Activated T-cell treated with anti-CD3 and anti-CD28 coated beads, Interleukin-2, amount 50 U/mL, for 72 hours (primary cell): Measurements from ENCODE around the gene CYP2B6. TPM values are rescaled to one million over a fixed set of nuclear protein-coding genes. Genes with fewer than 3 reads are reported as not detected.
"Not testable (repeated sequence)": the region's sequence is repeated elsewhere in the genome, so short reads cannot be mapped to it uniquely, and the experiment has no call there.

Experiments
- ATAC-seq, 2 donors: fragments of 150-1000 bp; cut with Tn5 transposase; replicated peaks in 1 of 2; 2 replicates each; pipeline ENCODE4 v1.10.0; 2021; ENCODE audit warnings: moderate library complexity in 2 of 2, mild to moderate bottlenecking in 1 of 2
- DNase-seq, 2 donors: peaks; one replicate each; pipeline ENCODE4 v3.0.0; 2021 to 2022; ENCODE audit warnings: mixed read lengths in 1 of 2
- H3K27ac Mint-ChIP-seq: one replicate; pipeline ENCODE4 v1.8.0; 2022; ENCODE audit warnings: mild to moderate bottlenecking, moderate library complexity, mixed read lengths
- H3K27me3 Mint-ChIP-seq: one replicate; pipeline ENCODE4 v1.8.0; 2022; ENCODE audit warnings: low read depth, mixed read lengths
- H3K36me3 Mint-ChIP-seq, 2 donors: one replicate each; pipeline ENCODE4 v1.8.0; 2022; ENCODE audit warnings: mixed read lengths in 2 of 2, mild to moderate bottlenecking in 1 of 2; ENCODE audit not compliant: insufficient read depth in 2 of 2
- H3K4me1 Mint-ChIP-seq: one replicate; pipeline ENCODE4 v1.8.0; 2022; ENCODE audit warnings: low read depth, mixed read lengths
- H3K4me3 Mint-ChIP-seq, 2 donors: one replicate each; pipeline ENCODE4 v1.8.0; 2022; ENCODE audit warnings: mild to moderate bottlenecking in 2 of 2, mixed read lengths in 2 of 2, moderate library complexity in 2 of 2
- H3K9me3 Mint-ChIP-seq, 2 donors: one replicate each; pipeline ENCODE4 v1.8.0; 2022; ENCODE audit warnings: mixed read lengths in 2 of 2
- total RNA-seq, 2 donors: library from RNA; stranded (reverse); gene quantifications; one replicate each; pipeline ENCODE4 v1.2.3, GENCODE V29; 2022

CYP2B6 gene
- total RNA-seq, 2 donors from 2014 or later: not detected

- not testable (repeated sequence) for DNase-seq, ATAC-seq, H3K4me3 Mint-ChIP-seq, H3K9me3 Mint-ChIP-seq, H3K36me3 Mint-ChIP-seq, H3K27ac Mint-ChIP-seq
- Mint-ChIP-seq H3K27me3 (peaks cover 14% of the 10 kb centered on the region), H3K4me1 (peaks cover 12% of the 10 kb centered on the region)
Measured at GRCh38 chr19:40999018-40999417, 7.9 kb downstream of the CYP2B6 start.

- ATAC-seq (no peak), DNase-seq (peak; percentile 15 to 17)
- Mint-ChIP-seq H3K4me1 (peaks cover 9% of the 10 kb centered on the region), H3K36me3 (peaks cover 0 to 2% of the 10 kb centered on the region in 2 donors), H3K9me3 (no peaks in the 10 kb centered on the region), H3K27ac (no peak overlapping the region), H3K27me3 (peaks cover 28% of the 10 kb centered on the region), H3K4me3 (no peak overlapping the region)
Measured at GRCh38 chr19:41000310-41000737, 9.2 kb downstream of the CYP2B6 start.

- H3K27me3 Mint-ChIP-seq: peaks cover 31% of the 10 kb centered on the region
- no peak overlapping the region for H3K27ac Mint-ChIP-seq
- no peaks in the 10 kb centered on the region for H3K9me3 Mint-ChIP-seq
- ATAC-seq (no peak), DNase-seq (no peak)
- peaks cover 0 to 2% of the 10 kb centered on the region in 2 donors for H3K36me3 Mint-ChIP-seq
- no peak overlapping the region for H3K4me3 Mint-ChIP-seq
- H3K4me1 Mint-ChIP-seq: peaks cover 5% of the 10 kb centered on the region
Measured at GRCh38 chr19:41001243-41001971, 10.3 kb downstream of the CYP2B6 start.

- not testable (repeated sequence) for H3K27ac Mint-ChIP-seq, H3K4me1 Mint-ChIP-seq, ATAC-seq, H3K4me3 Mint-ChIP-seq, DNase-seq, H3K36me3 Mint-ChIP-seq, H3K9me3 Mint-ChIP-seq
- peaks cover 30% of the 10 kb centered on the region for H3K27me3 Mint-ChIP-seq
Measured at GRCh38 chr19:41003656-41004055, 12.6 kb downstream of the CYP2B6 start.

- H3K27me3 Mint-ChIP-seq: peaks cover 55% of the 10 kb centered on the region
- H3K36me3 Mint-ChIP-seq: no peaks in the 10 kb centered on the region
- no peak overlapping the region for H3K27ac Mint-ChIP-seq
- DNase-seq (no peak), ATAC-seq (no peak)
- no peak overlapping the region for H3K4me3 Mint-ChIP-seq
- peaks cover 6% of the 10 kb centered on the region for H3K4me1 Mint-ChIP-seq
- H3K9me3 Mint-ChIP-seq: no peaks in the 10 kb centered on the region
Measured at GRCh38 chr19:41009700-41010235, 18.7 kb downstream of the CYP2B6 start.

- Mint-ChIP-seq H3K36me3 (no peaks in the 10 kb centered on the region), H3K27me3 (peaks cover 34% of the 10 kb centered on the region), H3K4me3 (no peak overlapping the region), H3K4me1 (peaks cover 6% of the 10 kb centered on the region), H3K27ac (no peak overlapping the region), H3K9me3 (no peaks in the 10 kb centered on the region)
- DNase-seq (no peak), ATAC-seq (no peak)
Measured at GRCh38 chr19:41013359-41013758, 22.3 kb downstream of the CYP2B6 start.

- H3K27me3 Mint-ChIP-seq: peaks cover 30% of the 10 kb centered on the region
- H3K27ac Mint-ChIP-seq: no peak overlapping the region
- H3K36me3 Mint-ChIP-seq: no peaks in the 10 kb centered on the region
- H3K9me3 Mint-ChIP-seq: no peaks in the 10 kb centered on the region
- no peak overlapping the region for H3K4me3 Mint-ChIP-seq
- ATAC-seq (no peak), DNase-seq (no peak)
- H3K4me1 Mint-ChIP-seq: peaks cover 2% of the 10 kb centered on the region
Measured at GRCh38 chr19:41014643-41015042, 23.6 kb downstream of the CYP2B6 start.

GRCh38 chr19:41016488-41017071, 25.5 kb downstream of the CYP2B6 start:
- H3K9me3 Mint-ChIP-seq: peaks cover 0 to under 1% of the 10 kb centered on the region in 2 donors
- H3K27ac Mint-ChIP-seq: no peak overlapping the region
- H3K4me1 Mint-ChIP-seq: no peaks in the 10 kb centered on the region
- DNase-seq (no peak), ATAC-seq (no peak)
- no peak overlapping the region for H3K4me3 Mint-ChIP-seq
- H3K36me3 Mint-ChIP-seq: peaks cover 0 to under 1% of the 10 kb centered on the region in 2 donors
- peaks cover 17% of the 10 kb centered on the region for H3K27me3 Mint-ChIP-seq

GRCh38 chr19:41018736-41019290, 27.7 kb downstream of the CYP2B6 start:
- Mint-ChIP-seq H3K27ac (no peak overlapping the region), H3K9me3 (peaks cover 0 to 2% of the 10 kb centered on the region in 2 donors), H3K27me3 (peaks cover 8% of the 10 kb centered on the region), H3K4me3 (no peak overlapping the region), H3K36me3 (peaks cover 0 to 3% of the 10 kb centered on the region in 2 donors), H3K4me1 (no peaks in the 10 kb centered on the region)
- no peak for DNase-seq
- ATAC-seq: no peak

GRCh38 chr19:41019346-41019745, 28.3 kb downstream of the CYP2B6 start:
- Mint-ChIP-seq H3K36me3 (peaks cover 0 to 3% of the 10 kb centered on the region in 2 donors), H3K4me1 (no peaks in the 10 kb centered on the region), H3K4me3 (no peak overlapping the region), H3K27ac (no peak overlapping the region), H3K27me3 (peaks cover 11% of the 10 kb centered on the region), H3K9me3 (peaks cover 0 to 2% of the 10 kb centered on the region in 2 donors)
- ATAC-seq: no peak
- DNase-seq: no peak

- ATAC-seq (no peak), DNase-seq (no peak)
- Mint-ChIP-seq H3K27ac (no peak overlapping the region), H3K9me3 (peaks cover 0 to 2% of the 10 kb centered on the region in 2 donors), H3K4me3 (no peak overlapping the region), H3K27me3 (peaks cover 32% of the 10 kb centered on the region), H3K4me1 (no peaks in the 10 kb centered on the region), H3K36me3 (peaks cover 0 to 3% of the 10 kb centered on the region in 2 donors)
Measured at GRCh38 chr19:41023193-41023592, 32.1 kb downstream of the CYP2B6 start.

GRCh38 chr19:41025411-41025810, 34.3 kb downstream of the CYP2B6 start:
- peaks cover 32% of the 10 kb centered on the region for H3K27me3 Mint-ChIP-seq

GRCh38 chr19:41025871-41026270, 34.8 kb downstream of the CYP2B6 start:
- peaks cover 33% of the 10 kb centered on the region for H3K27me3 Mint-ChIP-seq
- H3K4me3 Mint-ChIP-seq: no peak overlapping the region
- H3K27ac Mint-ChIP-seq: no peak overlapping the region
- DNase-seq (no peak), ATAC-seq (no peak)
- H3K4me1 Mint-ChIP-seq: no peaks in the 10 kb centered on the region
- peaks cover 0 to 2% of the 10 kb centered on the region in 2 donors for H3K9me3 Mint-ChIP-seq
- peaks cover 0 to 3% of the 10 kb centered on the region in 2 donors for H3K36me3 Mint-ChIP-seq

More at GRCh38 chr19:41025411-41025810, 34.3 kb downstream of the CYP2B6 start:
- Mint-ChIP-seq H3K27ac (no peak overlapping the region), H3K4me1 (no peaks in the 10 kb centered on the region), H3K36me3 (peaks cover 0 to 3% of the 10 kb centered on the region in 2 donors), H3K9me3 (peaks cover 0 to 2% of the 10 kb centered on the region in 2 donors), H3K4me3 (no peak overlapping the region)
- no peak for ATAC-seq
- DNase-seq: no peak
